ENCODE results near the gene TRIM32.
A peak's percentile ranks its signal among the peaks of the same experiment; 100 is the strongest.

The TRIM32 gene, protein sequence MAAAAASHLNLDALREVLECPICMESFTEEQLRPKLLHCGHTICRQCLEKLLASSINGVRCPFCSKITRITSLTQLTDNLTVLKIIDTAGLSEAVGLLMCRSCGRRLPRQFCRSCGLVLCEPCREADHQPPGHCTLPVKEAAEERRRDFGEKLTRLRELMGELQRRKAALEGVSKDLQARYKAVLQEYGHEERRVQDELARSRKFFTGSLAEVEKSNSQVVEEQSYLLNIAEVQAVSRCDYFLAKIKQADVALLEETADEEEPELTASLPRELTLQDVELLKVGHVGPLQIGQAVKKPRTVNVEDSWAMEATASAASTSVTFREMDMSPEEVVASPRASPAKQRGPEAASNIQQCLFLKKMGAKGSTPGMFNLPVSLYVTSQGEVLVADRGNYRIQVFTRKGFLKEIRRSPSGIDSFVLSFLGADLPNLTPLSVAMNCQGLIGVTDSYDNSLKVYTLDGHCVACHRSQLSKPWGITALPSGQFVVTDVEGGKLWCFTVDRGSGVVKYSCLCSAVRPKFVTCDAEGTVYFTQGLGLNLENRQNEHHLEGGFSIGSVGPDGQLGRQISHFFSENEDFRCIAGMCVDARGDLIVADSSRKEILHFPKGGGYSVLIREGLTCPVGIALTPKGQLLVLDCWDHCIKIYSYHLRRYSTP

DNA sequence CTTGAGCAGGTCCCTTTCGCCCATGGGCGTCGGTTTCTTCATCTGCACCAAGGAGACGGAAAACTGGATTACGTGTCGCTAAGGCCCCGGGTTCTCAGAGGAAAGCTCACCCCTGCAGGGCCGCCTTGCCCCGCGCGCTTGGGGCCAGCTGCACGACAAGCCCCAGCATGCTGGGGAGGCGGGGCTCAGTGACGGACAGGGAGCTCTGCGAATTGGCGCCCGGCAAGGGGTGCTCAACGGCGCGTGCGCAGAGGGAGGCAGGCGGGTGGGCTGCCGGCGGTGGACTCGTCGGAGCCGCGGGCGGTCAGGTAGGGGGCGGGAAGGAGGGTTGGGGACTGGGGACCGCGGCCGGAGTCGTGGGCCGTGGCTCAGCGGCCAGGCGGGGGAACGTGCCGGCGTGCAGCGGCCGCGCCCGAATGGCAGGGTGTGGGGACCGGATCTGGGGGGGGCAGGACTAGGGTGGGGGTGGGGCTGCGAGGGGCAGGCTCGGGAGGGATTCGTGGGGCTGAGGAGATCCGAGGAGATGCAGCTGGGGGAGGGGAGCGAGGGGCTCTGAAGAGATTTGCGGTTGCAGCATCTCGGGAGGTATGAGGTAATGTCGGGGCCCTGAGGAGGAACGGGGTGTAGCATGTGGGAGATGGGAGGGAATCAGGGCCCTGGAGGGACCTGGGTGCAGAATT is at the start of gene TRIM32:
TSS of gene TRIM32 (plus strand) at position 232 of the 680 bp plus-strand sequence. CDS start 10,438 bp downstream, outside the sequence.
- DNase-seq (ENCODE audit: low read depth) = peak; percentile 76

DNA sequence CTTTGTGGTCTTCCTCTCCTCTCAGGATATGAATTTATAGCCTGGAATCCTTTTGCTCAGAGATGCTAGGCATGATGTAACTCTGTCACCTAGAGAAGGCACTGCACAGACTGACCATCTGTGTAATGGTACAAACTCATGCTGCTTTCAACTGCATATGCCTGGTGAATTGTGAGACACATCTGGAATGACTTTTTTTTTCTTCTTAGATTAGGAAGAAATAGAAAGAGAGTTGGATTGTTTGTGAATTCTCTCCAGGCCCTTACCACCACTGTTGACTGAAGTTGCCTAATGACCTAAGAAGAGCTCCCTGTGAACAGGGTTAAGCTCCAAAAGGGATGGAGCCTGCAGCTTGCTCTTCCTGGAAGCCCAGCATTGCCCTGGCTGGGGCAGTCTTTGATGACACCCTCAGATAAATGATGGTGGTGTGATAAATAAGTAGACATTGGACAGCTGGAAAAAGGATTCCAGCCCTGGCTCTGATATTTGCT is 47.8 kb upstream of the TRIM32 start:
- no peak for DNase-seq (ENCODE audit: low read depth)

DNA sequence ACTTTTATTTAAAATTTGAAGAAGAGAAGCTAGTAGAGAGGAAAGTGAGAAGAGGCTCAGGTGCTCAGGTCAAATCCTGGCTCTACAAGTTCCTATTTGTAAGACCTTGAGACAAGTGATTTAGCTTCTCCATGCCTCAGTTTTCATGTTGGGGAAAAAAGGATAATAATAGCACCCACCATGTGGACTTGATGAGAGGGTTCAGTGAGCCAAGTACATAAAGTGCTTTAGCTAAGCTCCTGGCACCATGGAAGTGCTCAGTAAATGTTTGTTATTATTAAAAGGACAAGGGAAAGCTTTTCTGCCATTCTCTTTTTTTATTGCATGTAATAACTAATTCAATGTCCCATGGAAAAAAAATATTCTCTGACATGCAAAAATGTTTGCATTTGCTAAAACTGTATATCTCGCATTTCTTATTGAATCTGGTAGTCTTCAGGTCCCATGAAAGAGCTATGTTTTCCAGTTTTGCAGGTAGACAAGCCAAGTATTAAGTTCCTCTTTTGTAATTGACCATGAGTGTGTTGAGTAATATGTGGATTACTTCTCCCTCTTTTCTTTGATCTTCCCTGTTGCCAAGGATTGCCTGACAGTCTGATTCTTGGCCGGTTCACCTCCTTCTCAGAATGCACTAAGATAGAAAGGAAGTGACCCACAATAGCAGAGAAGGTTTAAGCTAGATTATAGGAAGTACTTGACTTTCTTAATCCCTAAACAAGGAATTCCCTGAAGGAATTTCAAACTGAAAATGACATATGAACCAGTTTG is 45.6 kb upstream of the TRIM32 start:
- DNase-seq (ENCODE audit: low read depth) = no peak

DNA sequence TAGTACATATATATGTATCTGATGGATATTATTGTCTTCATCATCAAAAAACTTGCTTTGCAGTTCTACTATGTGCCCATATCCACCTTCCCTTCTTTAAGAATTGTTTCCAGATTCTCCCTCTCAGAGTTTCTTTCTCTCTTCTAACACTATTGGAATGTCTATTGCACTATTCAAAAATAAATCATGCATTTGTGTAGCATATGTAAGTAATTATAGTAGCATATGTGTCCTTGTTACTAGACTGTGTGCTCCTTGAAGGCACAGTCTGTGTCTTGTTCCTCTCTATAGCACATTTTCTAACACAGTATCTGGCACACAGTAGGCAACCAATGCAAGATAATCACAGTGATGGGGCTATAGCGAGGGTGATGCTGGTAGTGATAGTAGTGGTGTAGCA is 43.4 kb upstream of the TRIM32 start:
- no peak for DNase-seq (ENCODE audit: low read depth)

DNA sequence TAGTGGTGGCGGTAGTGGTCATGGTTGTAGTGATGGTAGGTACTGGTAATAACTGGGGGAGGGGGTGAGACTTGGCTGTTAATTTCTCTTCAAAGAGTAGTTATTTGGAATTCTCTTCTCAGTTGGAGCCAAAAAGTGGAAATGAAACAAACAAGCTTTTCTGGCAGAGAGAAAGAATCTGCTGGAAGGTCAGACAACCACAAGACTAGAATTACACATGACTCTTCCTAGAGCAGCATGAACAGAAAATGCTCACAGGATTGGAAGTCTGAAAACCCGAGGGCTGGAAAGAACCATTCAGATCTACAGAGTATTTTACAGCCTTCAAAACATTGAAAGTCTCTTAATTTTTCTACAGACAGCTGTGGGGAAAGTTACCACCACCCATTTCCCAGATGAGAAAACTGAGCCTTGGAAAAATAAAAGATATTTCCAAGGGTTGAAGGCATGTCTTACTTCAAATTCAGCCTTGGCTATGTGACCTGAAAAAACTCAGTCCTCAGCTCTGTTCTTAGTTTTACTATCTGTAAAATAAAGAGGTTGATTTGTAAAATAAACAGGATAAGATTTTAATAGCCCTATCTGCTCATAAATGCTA is 42.9 kb upstream of the TRIM32 start:
- DNase-seq (ENCODE audit: low read depth) = no peak

DNA sequence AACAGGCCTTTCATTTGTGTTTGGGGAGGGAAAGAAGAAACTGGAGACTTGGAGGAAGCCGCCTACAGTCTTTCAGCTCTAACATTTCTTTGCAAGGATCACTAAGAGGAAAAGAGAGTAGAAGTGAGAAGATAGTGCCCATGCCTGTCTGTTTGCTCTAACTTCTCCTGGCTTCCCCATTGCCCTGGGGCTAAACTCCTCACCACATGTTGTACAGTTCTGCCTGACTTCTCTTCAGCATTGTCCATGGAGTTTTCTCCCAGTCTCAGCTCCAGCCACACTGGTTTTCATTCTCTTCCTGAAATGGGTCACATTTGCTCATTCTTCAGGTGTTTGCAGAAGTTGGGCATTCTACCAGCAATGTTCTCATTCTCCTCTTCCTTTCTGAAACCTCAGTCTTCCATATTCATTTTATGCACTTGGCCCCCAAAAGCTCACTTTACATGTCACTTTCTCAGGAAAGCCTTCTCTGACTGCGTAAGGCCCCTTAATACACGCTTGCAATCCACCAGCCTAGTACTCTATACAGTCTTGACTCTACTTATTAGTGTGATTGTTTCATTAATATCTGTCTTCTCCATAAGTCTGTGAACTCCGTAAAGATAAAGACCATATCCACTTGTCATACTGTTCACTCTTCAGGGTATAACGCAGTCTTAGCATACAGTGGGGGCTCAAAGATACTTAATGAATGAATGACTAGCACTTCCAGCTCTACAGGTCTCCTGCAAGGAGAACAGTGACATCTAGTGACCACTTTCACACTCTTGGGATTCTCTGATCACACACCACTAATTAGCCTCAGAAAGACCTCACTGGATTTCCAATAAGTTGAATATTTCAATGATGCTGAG is 40.2 kb upstream of the TRIM32 start:
- DNase-seq (ENCODE audit: low read depth) = no peak

DNA sequence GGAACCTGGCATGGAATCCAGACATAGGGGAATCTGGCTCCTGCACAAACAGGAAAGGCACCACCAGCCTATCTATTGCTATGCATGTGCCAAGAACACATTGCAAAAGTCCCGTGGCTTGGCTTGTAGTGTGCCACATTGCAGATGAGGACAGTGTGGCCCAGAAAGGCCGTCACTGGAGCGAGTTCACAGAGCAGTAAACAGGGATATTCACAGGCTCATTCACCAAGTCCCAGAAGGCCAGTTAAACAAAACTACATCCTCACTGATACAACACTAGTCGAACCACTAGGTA is 39.6 kb upstream of the TRIM32 start:
- DNase-seq (ENCODE audit: low read depth) = no peak

DNA sequence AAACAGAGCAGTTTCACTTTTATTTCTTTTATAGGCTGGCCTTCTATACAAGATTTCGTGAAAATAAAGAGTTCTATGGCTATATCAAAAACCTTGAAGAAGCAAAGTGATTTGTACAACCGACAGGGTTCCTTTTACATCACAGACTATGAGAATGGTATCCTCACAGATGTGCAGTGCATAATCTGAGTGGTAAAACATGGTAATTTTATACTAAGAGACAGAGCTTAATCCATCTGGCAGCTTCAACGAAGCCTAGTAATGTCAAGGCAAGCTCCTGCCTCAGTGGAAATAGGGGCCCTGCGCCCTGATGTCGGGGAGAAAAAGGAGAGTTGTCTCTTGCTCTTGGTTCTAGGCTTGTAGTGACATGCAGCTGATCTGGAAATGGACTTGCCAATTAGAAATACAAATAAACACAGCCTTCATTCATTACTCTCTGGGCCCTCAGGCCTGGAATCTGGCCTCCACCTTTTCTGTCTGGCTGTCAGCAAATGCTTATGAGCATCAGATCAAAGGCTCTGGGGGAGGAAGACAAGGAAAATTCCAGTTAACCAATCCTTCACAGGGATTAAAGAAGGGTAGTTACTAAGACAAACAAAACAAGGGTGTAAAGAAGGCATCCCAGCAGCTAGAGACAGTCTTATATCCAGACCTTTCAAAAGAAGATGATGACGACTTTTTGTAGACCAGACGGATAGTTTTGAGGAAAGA is 33.6 kb upstream of the TRIM32 start:
- DNase-seq (ENCODE audit: low read depth) = no peak

DNA sequence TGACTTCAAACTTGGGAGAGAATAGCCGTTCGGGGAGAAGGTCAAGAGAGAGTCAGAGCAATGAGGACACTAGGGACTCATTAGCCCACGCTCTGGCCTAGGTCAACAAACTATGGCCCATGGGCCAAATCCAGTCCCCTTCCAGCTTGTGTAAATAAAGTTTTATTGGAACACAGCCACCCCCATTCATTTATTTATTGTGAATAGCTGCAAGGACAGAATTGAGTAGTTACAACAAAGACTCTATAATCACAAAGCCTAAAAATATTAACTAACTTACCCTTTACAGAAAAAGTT is 33.1 kb upstream of the TRIM32 start:
- DNase-seq (ENCODE audit: low read depth) = no peak

DNA sequence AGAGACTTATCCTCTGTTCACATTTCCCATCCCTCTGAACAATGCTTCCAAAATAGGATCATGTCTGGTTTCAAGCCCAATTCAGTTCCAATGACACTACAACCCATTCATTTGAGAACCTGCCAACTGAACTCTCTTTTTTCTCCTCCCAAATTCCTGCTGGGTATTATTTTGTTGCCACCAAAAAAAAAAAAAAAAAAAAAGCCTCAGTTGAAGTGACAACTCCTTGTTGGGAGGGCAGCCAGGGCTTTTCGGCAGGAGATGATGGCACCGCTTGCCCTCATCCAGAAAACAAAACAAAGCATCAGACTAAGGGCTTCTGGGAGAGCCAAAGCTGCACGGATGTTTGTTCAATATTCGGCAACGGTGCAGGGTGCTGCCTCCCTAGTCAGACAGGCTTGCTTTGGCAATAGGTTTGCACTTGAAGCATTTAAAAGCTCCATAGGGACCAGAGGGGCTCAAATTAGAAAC is 30.6 kb upstream of the TRIM32 start:
- DNase-seq (ENCODE audit: low read depth) = no peak

DNA sequence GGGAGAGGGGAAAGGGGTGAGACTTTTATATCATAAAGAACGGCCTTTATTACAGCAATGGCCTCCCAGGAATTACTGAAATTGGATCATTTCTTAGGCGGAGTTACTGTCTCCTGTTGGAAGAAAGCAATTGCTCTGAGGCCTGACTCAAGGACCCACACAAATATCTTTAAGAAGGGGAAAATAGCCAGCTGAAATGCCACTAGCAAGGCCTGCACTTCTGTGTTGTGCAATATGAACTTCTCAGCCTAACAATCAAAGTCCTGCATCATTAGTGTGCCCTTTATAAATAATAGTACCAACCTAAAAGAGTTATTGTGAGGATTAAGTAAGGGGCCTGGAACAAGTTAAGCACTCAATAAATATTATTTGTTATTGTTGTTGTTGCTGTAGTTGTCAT is 30.1 kb upstream of the TRIM32 start:
- no peak for DNase-seq (ENCODE audit: low read depth)

DNA sequence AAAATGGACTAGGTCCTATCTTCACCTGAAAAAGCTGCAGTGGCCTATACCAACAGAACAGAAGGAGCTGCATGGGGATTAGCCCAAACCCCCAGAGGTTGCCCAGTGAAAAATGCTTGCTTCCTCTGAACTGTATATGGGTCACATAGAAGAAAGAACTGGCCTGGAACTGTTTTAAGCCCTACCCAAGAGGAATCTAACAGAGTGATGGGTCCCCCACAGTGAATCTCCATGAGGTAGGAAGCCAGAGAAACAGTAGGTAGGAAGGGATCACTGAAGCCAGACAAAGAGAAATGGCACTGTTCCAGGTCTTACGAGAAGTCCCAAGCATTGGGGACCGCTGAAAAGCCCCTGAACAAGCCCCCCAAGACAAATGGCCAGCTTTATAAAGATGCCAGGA is 28.8 kb upstream of the TRIM32 start:
- no peak for DNase-seq (ENCODE audit: low read depth)

DNA sequence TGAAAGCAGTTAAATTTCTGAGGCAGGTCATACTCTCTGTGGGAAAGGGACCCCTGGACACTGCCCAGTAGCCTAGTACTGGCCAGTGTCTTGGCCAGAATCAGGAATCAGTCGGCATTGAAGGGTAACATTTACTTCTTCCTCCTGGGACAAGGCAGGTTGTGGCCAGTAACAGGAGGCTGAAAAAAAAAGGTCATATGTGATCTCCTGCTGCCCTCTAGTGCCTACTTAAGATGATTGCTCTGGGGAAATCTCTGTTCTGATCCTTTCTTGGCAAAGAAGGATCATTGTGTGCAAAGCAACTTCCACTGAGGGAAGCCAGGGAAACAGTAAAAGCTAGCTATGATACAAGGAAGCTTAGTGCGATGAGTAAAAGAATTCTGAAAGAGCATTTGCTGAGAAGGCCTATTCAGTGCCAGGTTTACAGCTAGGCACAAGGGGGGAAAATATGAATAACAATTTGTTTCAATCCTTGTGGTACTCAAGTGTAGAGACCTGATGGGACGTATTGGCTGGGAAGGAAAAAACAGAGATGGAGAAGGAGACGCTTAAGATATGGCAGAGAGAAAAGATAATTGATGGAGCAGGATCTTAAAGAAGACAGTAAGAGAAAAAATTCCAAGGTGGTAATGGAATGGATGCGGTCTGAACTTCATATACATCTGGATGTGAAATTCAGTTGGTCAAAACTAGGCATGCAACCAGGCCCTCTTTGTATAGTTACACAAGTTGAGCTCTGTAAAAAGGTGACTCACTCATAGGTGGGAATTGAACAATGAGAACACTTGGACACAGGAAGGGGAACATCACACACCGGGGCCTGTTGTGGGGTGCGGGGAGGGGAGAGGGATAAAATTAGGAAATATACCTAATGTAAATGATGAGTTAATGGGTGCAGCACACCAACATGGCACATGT is 25.8 kb upstream of the TRIM32 start:
- DNase-seq (ENCODE audit: low read depth) = peak; percentile 27

DNA sequence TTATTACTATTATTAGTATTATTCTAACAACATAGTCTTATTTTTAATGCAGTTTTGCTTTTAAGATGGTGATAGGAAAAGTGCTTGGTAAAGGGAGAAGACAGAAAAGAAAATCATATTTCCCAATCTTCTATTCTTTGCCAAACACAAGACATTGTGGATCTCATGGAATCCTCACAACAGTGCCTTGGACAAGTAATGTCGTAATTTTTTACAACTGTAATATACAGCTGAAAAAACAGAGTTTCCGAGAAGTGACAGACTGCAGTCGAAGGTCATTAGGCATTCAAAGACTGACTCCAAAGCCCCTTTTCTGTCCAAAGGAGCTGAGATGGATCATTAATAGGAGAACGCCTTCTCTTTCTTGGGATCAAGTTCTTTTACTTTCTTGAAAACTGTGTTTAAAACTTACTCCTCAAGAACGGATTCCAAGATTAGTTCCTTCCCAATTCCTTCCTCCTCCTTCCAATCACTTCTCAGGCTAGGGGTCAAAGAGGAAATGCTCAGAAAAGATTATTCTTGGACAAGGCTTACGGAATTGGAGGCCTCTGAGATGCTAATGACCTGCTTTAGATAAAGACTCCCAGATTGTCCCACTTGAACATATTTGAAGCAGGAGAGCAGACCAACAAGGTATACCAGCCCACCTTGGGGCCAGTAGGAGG is 24.3 kb upstream of the TRIM32 start:
- DNase-seq (ENCODE audit: low read depth) = no peak

DNA sequence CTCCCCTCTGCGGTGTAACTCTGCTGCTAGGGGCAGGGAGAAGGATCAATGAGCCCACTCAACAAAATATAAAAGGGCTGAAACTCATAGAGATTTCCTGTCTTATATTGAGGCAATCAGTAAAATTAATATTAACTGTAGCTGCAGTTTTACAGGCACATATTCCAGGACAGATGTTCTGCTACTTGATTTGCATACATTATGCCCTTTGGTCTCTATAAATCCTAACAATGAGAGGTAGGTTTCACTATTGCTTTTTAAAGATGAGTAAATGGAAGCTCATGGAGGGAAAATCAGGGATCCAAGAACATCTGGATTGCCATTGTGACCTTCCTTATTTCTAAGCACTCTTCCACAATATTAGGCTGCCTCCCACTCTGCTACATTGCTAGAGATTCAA is 23.5 kb upstream of the TRIM32 start:
- no peak for DNase-seq (ENCODE audit: low read depth)

DNA sequence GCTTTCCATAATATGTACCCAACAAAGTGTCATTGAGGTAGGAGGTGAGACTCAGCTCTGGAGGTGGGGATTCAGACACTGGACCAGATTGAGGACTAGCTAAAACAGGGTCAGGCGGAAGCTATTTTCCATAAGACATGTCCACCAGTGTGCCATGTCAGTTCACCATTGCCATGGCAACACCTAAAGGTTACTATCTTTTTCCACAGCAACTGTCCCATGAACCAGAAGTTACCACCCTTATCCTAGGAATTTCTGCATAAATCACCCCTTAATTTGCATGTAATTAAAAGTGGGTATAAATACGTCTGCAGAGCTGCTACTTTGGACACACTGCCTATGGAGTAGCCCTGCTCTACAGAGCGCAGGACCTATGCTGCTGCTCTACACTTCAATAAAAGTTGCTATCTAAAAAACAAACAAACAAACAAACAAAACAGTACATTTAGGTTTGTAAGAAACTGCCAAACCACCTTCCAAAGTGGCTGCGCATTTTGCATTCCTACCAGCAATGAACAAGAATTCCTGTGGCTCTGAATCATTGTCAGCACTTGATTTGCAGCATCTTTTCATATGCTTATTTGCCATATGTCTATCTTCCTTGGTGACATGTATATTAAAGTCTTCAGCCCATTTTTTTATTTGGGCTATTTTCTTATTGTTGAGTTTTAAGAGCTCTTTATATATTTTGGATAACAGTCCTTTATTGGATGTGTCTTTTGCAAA is 18.0 kb upstream of the TRIM32 start:
- no peak for DNase-seq (ENCODE audit: low read depth)

DNA sequence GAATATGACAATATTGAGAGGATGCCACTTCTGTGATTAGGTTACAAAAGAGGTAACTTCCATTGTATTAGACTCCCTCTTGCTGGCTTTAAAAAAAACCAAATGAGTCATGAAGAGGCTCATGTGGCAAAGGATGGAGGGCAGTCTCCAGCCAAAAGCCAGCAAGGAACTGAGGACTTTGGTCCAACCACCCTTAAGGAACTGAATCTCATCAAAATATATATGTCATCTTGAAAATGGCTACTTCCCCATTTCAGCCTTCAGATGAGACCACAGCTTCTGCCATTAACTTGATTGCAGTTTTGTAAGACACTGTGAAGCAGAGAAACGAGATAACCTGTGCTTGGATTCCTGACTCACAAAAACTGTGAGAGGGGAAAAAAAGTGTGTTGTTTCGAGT is 15.5 kb upstream of the TRIM32 start:
- DNase-seq (ENCODE audit: low read depth) = no peak

DNA sequence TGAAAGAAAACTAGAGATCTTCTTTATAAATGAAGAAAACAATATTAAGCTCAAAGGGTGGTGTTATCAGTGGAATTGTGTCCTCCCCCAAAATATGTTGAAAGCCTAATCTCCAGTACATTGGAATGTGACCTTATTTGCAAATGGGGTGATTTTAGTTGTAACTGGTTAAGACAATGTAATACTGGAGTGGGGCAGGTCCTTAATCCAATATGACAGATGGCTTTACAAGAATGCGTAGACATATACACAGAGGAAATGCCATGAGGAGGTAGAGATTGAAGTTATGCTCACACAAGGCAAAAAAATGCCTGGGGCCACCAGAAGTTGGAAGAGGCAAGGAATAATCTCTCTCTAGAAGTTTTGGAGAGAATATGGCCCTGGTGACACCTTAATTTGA is 13.7 kb upstream of the TRIM32 start:
- no peak for DNase-seq (ENCODE audit: low read depth)
